Measurements from ENCODE around the gene GDAP1L1.

DNA sequence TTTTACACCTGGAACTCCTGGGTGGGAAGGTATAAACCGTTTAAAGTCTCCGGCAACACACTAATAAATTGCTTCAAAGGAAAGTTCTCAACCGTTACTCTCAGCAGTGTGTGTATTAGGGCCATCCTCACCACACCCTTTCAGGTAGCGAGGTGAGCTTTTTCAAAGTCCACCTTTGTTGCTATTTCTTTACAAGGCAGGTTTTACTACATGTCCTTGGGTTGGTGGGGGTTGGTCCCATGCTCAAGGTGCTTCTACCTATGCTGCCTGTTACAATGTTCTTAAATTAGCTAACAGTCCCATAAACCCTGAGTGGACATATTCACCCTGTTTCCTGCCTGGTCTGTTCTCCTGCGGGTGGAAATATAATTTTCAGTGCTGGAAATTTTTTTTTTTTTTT, 23.4 kb upstream of the GDAP1L1 start:
- no peak for TF ChIP-seq ZFX (IDR thresholded peaks at IDR 0.05; ENCODE audit: borderline replicate concordance)
- TF ChIP-seq, protein P1, sequence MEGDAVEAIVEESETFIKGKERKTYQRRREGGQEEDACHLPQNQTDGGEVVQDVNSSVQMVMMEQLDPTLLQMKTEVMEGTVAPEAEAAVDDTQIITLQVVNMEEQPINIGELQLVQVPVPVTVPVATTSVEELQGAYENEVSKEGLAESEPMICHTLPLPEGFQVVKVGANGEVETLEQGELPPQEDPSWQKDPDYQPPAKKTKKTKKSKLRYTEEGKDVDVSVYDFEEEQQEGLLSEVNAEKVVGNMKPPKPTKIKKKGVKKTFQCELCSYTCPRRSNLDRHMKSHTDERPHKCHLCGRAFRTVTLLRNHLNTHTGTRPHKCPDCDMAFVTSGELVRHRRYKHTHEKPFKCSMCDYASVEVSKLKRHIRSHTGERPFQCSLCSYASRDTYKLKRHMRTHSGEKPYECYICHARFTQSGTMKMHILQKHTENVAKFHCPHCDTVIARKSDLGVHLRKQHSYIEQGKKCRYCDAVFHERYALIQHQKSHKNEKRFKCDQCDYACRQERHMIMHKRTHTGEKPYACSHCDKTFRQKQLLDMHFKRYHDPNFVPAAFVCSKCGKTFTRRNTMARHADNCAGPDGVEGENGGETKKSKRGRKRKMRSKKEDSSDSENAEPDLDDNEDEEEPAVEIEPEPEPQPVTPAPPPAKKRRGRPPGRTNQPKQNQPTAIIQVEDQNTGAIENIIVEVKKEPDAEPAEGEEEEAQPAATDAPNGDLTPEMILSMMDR (IDR thresholded peaks at IDR 0.05), result no peak

All from 22Rv1 (cell line).